GM12891 (cell line): ENCODE results near the gene MERTK.

ENCODE experiments used
- DNase-seq: peaks from one replicate; pipeline ENCODE4 v3.0.0; 2011; ENCODE audit warnings: low spot score; ENCODE audit not compliant: insufficient read length
- FAIRE-seq: peaks from 2 replicates; lab custom pipeline; 2011; peaks lifted over from hg19 to GRCh38; lab: Jason Lieb, UNC
- PAX5 ChIP-seq: IDR thresholded peaks from 2 replicates; pipeline ENCODE4 v1.6.1; 2011; ENCODE audit warnings: low read length, moderate library complexity, mild to moderate bottlenecking; ENCODE audit not compliant: insufficient read depth, severe bottlenecking
- POLR2A ChIP-seq: IDR thresholded peaks from 2 replicates; pipeline ENCODE4 v1.6.1; 2011; ENCODE audit warnings: low read depth, low read length, control low read depth
- POLR2AphosphoS5 ChIP-seq: IDR thresholded peaks from 2 replicates; pipeline ENCODE4 v1.6.1; 2011; ENCODE audit warnings: low read depth, low read length, control low read depth
- POU2F2 ChIP-seq: IDR thresholded peaks from 2 replicates; pipeline ENCODE4 v1.6.1; 2011; ENCODE audit warnings: low read depth, mild to moderate bottlenecking, control low read depth, low read length, moderate library complexity
- SPI1 ChIP-seq: IDR thresholded peaks from 2 replicates; pipeline ENCODE4 v1.6.1; 2011; ENCODE audit warnings: low read depth, low read length, control low read depth
- TAF1 ChIP-seq: IDR thresholded peaks from 2 replicates; pipeline ENCODE4 v1.6.1; 2011; ENCODE audit warnings: low read depth, low read length, control low read depth

Gene MERTK

DNA sequence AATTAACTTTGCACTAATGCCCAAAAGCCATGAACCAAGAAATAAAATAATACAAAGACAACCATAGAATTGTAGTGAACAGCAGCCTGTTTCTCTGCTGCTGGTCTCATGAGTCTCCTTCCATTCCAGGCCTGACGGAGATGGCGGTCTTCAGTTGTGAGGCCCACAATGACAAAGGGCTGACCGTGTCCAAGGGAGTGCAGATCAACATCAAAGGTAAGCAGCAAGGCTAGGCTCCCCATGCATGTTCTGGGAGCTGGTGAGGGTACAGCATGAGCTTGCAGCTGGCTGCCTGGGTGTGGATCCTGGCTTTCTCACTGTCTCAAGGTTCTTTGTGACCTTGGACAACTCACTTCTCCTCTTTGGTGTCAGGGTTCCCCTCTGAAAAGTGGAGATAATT, 66.7 kb downstream of the MERTK start:
- TF ChIP-seq POU2F2 (no peak), POLR2AphosphoS5 (no peak)
- DNase-seq: no peak
- no peak for FAIRE-seq

GRCh38 chr2:111966241-111966640, 67.8 kb downstream of the MERTK start:
- TF ChIP-seq POLR2A (no peak), POLR2AphosphoS5 (no peak), TAF1 (no peak), POU2F2 (no peak), SPI1 (no peak), PAX5 (no peak)
- no peak for FAIRE-seq

DNA sequence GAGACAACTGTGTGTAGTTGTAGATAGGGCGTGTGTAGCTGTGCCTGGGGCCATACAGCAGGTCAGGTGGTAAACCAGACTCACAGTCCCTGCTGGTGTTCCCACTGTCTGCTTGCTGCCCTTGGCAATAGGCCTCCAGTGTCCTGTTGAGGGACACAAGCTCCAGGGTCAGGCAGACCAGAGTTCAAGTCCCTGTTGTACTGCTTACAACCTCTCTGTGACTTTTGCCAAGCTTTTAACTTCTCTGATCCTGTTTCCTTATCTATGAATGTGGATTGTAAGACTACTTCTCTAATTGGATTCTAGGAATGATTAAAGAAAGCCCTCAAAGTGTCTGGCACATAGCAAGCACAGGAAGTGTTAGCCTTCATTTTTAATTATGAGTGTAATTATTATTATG, 68.6 kb downstream of the MERTK start:
- DNase-seq (no peak), FAIRE-seq (no peak)
- TF ChIP-seq PAX5 (no peak), SPI1 (no peak), POLR2A (no peak), TAF1 (no peak), POLR2AphosphoS5 (no peak), POU2F2 (no peak)

More at GRCh38 chr2:111966241-111966640, 67.8 kb downstream of the MERTK start:
- DNase-seq: no peak

DNA sequence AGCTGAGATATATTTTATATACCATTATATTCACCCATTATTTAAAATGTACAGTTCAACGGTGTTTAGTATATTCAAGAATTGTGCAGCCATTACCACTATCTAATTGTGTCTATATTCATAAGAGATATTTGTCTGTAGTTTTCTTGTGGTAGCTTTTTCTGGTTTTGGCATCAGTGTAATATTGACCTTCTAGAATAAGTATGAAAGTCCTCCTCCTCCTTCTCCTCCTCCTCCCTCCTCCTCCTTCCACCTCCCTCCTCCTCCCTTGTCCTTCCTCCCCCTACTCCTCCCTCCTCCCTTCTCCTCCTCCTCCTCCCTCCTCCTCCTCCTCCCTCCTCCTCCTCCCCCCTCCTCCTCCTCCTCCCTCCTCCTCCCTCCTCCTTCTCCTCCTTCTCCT, 72.0 kb downstream of the MERTK start:
- TF ChIP-seq TAF1: no peak
- TF ChIP-seq PAX5: no peak
- no peak for TF ChIP-seq POLR2AphosphoS5
- no peak for TF ChIP-seq POLR2A
- TF ChIP-seq SPI1: no peak
- TF ChIP-seq POU2F2: no peak
- DNase-seq (no peak), FAIRE-seq (no peak)

- FAIRE-seq (no peak), DNase-seq (no peak)
- no peak for TF ChIP-seq SPI1
- TF ChIP-seq TAF1: no peak
- TF ChIP-seq POLR2AphosphoS5: no peak
- no peak for TF ChIP-seq POU2F2
- TF ChIP-seq POLR2A: no peak
- TF ChIP-seq PAX5: no peak
Measured at GRCh38 chr2:111972955-111973565, 74.7 kb downstream of the MERTK start.

DNA sequence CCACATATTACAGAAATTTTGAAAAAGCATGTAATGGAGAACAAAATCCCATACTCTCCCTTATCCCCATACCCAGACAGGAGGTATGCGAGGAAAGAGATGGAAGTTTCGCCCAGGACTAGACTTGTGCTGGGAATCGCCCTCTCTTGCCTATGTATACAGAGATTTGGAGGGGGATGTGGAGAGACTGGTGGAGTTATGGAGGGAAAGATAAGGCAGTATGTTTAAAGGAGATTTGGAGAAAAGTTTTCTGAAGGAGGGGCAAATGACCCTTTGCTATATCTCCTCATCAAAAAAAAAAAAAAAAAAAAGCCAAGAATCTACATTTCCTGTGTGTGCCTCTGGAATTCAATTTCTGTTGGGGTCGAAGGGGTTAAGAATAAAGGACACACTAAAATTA, 75.3 kb downstream of the MERTK start:
- no peak for TF ChIP-seq POLR2A
- TF ChIP-seq POU2F2: no peak
- no peak for TF ChIP-seq SPI1
- no peak for FAIRE-seq
- DNase-seq: no peak

GRCh38 chr2:111975053-111975552, 76.7 kb downstream of the MERTK start:
- TF ChIP-seq SPI1 (no peak), POLR2A (no peak), POU2F2 (no peak), POLR2AphosphoS5 (no peak), PAX5 (no peak), TAF1 (no peak)
- FAIRE-seq (no peak), DNase-seq (no peak)

DNA sequence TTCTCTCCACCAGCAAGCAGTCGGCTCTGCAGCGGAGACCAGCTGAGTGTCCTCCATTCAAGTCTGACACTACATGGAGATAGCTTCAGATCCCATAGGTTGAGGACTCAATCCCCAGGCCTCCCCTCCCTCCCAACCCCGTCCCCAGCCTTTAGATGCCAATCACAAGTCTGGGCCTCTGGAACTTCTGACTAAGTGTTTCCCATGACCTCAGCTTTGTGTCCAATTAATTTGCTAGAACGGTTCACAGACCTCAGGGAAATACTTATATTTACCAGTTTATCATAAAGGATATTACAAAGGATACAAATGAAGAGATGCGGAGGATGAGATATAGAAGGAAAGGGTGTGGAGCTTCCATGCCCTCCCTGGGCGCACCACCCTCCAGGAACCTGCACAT, 77.4 kb downstream of the MERTK start:
- DNase-seq (no peak), FAIRE-seq (no peak)
- TF ChIP-seq SPI1 (no peak), POLR2AphosphoS5 (no peak), PAX5 (no peak)

DNA sequence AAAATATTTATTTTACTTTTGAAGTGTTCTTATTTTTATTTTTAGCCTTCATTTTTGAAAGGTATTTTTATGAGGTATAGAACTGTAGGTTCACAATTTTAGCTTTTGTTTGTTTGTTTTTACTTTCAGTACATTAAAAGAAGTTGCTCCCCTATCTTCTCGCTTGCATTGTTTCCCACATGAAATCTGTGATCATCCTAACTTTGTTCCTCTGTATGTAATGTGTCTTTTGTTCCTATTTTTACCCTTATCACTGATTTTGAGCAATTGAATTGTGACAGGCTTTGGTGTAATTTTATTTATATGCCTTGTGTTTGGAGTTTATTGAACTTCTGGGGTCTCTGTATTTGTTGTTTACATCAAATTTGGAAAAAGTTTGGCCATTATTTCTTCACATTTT, 78.8 kb downstream of the MERTK start:
- FAIRE-seq: no peak
- no peak for TF ChIP-seq POLR2AphosphoS5
- TF ChIP-seq PAX5: no peak
- no peak for TF ChIP-seq POU2F2
- DNase-seq: no peak

DNA sequence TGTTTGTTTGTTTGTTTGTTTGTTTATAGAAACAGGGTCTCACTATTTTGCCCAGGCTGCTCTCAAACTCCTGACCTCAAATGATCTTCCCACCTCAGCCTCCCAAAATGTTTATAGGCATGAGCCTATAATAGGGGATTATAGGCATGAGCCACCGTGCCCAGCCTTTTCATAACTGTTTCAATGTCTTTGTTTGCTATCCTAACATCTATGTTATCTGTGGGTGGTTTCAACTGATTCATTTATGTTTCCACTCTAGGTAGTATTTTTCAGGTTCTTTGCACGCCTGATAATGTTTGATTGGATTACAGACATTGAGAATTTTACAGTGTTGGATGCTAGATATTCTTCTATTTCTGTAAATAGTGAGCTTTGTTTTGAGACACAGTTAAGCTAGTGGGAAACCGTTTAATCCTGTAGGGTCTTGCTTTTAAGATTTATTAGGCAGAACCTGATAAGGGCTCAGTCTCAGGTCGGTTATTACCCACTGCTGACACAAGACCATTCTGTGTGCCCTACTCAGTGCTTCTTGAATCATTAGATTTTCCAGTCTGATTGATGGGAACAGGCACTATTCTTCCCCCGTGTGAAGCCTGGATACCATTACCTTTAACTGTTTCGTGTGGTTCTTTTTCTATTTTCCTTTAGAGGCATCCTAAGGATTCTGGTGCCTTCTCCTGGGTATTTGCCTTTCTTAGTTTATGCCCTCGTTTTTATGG, 80.2 kb downstream of the MERTK start:
- TF ChIP-seq SPI1 (no peak), PAX5 (no peak), POLR2A (no peak)
- no peak for DNase-seq
- no peak for FAIRE-seq

GRCh38 chr2:111981666-111982065, 83.3 kb downstream of the MERTK start:
- FAIRE-seq: no peak
- no peak for DNase-seq
- no peak for TF ChIP-seq PAX5
- TF ChIP-seq POU2F2: no peak
- no peak for TF ChIP-seq TAF1
- no peak for TF ChIP-seq POLR2A
- TF ChIP-seq SPI1: no peak
- no peak for TF ChIP-seq POLR2AphosphoS5
